OCI-LY1 (cell line): ENCODE measurements around the gene ZFP3.

Experiments
- EZH2 ChIP-seq: fragments of 200-600 bp; sonication (generic), shearing (Covaris generic); IDR thresholded peaks from 2 replicates; pipeline ENCODE4 v1.8.0; 2017; ENCODE audit warnings: borderline replicate concordance, mixed run types, mild to moderate bottlenecking, antibody characterized with exemption, low read length, moderate library complexity, mixed read lengths
- TF ChIP-seq, protein P1 (sequence below): fragments of 200-600 bp; sonication (generic), shearing (Covaris generic); IDR thresholded peaks from 2 replicates; pipeline ENCODE4 v1.5.1; 2017; ENCODE audit warnings: mild to moderate bottlenecking, antibody characterized with exemption, low read length, moderate library complexity, mixed read lengths

DNA sequence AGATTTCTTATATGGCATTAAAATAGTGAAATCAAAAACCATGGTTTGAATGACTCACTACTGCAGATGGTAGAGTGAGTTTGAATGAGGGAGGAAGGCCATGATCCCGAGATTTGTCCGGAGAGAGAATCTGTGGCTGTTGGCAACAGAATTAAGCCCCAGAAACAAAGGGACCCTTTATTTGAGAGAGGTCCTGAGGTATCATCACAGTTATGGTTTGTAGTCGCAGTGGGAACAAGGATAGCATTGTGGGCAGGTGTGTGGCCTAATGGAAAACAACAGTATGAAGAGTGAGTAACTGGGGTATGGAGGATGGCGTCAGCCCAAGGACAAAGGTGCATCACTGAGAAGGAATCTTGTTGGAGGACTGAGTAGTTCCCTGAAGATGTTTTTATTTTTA lies 8.5 kb upstream of the ZFP3 start:
- TF ChIP-seq, protein P1, sequence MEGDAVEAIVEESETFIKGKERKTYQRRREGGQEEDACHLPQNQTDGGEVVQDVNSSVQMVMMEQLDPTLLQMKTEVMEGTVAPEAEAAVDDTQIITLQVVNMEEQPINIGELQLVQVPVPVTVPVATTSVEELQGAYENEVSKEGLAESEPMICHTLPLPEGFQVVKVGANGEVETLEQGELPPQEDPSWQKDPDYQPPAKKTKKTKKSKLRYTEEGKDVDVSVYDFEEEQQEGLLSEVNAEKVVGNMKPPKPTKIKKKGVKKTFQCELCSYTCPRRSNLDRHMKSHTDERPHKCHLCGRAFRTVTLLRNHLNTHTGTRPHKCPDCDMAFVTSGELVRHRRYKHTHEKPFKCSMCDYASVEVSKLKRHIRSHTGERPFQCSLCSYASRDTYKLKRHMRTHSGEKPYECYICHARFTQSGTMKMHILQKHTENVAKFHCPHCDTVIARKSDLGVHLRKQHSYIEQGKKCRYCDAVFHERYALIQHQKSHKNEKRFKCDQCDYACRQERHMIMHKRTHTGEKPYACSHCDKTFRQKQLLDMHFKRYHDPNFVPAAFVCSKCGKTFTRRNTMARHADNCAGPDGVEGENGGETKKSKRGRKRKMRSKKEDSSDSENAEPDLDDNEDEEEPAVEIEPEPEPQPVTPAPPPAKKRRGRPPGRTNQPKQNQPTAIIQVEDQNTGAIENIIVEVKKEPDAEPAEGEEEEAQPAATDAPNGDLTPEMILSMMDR = no peak
- TF ChIP-seq EZH2 = no peak
